BE2C (cell line): ENCODE data around the gene MCRS1.
"Not testable (repeated sequence)": the region's sequence is repeated elsewhere in the genome, so short reads cannot be mapped to it uniquely, and the experiment has no call there.

Source experiments
- DNase-seq: peaks from one replicate; pipeline ENCODE4 v3.0.0-alpha.2; 2020
- H3K27me3 ChIP-seq: fragments of 250-450 bp; sonication (Bioruptor Pico); 2 replicates; pipeline ENCODE4 v1.5.1; 2020; ENCODE audit warnings: mild to moderate bottlenecking
- H3K36me3 ChIP-seq: fragments of 250-450 bp; sonication (Bioruptor Pico); 2 replicates; pipeline ENCODE4 v1.5.1; 2020; ENCODE audit warnings: mild to moderate bottlenecking
- H3K4me1 ChIP-seq: fragments of 250-450 bp; sonication (Bioruptor Pico); 2 replicates; pipeline ENCODE4 v1.5.1; 2020
- H3K4me3 ChIP-seq: 2 replicates; pipeline ENCODE4 v1.5.1; 2011; ENCODE audit warnings: low read depth, low read length
- H3K9me3 ChIP-seq: fragments of 250-450 bp; sonication (Bioruptor Pico); 2 replicates; pipeline ENCODE4 v1.5.1; 2020
- TF ChIP-seq, protein P1 (sequence below): IDR thresholded peaks from 2 replicates; pipeline ENCODE4 v1.5.1; 2012; ENCODE audit warnings: mild to moderate bottlenecking, low read depth, low read length

The MCRS1 gene

DNA sequence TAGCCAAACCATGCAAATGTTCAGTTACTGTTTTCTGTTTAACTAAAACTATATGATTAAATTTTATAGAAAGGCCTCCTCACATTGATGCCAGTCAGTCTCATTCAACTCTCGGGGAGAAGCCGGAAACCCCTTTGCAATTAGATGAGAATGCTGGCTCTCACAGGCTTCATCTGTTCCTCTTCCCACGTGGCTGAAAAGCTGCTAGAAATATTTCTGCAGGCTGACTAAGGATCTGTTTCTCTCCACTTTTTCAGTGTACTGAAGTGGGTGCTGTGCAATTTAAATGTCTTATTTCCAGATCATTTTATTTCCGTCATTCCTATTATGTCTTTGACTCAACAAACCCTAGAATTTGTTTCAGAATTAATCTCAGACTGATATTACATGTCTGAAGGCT, 46.6 kb downstream of the MCRS1 start:
- H3K4me1 ChIP-seq, result no peaks in the 10 kb centered on the region
- TF ChIP-seq, protein P1, sequence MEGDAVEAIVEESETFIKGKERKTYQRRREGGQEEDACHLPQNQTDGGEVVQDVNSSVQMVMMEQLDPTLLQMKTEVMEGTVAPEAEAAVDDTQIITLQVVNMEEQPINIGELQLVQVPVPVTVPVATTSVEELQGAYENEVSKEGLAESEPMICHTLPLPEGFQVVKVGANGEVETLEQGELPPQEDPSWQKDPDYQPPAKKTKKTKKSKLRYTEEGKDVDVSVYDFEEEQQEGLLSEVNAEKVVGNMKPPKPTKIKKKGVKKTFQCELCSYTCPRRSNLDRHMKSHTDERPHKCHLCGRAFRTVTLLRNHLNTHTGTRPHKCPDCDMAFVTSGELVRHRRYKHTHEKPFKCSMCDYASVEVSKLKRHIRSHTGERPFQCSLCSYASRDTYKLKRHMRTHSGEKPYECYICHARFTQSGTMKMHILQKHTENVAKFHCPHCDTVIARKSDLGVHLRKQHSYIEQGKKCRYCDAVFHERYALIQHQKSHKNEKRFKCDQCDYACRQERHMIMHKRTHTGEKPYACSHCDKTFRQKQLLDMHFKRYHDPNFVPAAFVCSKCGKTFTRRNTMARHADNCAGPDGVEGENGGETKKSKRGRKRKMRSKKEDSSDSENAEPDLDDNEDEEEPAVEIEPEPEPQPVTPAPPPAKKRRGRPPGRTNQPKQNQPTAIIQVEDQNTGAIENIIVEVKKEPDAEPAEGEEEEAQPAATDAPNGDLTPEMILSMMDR, result no peak

GRCh38 chr12:49519574-49519936, 48.4 kb downstream of the MCRS1 start:
- no peak for DNase-seq
- TF ChIP-seq, protein P1, result no peak
- peaks cover 6% of the 10 kb centered on the region; the same call in 1 of the 2 replicates for H3K36me3 ChIP-seq
- H3K9me3 ChIP-seq, result no peaks in the 10 kb centered on the region
- no peaks in the 10 kb centered on the region for H3K4me1 ChIP-seq
- H3K4me3 ChIP-seq, result no peak overlapping the region
- H3K27me3 ChIP-seq, result no peaks in the 10 kb centered on the region

More for the DNA sequence above, 46.6 kb downstream of the MCRS1 start:
- Histone ChIP-seq H3K27me3 (no peaks in the 10 kb centered on the region), H3K36me3 (peaks cover 15% of the 10 kb centered on the region), H3K9me3 (no peaks in the 10 kb centered on the region), H3K4me3 (no peak overlapping the region)
- DNase-seq, result no peak

DNA sequence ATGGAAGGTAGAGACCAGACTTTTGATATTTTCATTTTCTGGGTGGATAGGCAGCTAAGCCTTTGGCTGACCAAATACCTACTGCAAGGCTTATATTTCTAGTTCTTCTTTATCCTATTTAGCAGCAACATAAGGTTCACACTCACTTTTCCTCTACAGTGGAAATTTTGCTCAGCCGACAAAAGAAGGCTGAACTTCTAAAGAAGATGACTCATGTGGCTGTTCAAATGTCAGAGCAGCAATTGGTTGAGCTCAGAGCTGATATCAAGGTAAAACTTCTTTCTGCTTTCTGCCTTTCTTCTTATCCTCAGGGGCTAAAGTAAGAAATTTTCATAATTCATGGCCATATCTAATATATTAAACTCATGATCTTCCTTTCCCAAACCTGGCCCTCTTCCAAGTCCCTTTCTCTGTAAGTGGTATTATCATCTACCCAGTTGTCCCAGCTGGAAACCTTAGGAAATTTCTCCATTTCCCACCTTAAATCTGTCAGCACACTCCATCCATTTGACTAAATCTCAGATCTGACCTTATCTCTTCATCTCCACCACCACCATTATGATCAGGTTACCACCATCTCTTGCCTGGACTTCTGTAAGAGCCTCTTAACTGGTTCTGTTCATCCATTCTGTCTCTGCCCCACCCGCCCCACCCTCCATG, 48.9 kb downstream of the MCRS1 start:
- no peaks in the 10 kb centered on the region for H3K9me3 ChIP-seq
- H3K36me3 ChIP-seq, result peaks cover 6% of the 10 kb centered on the region; the same call in 1 of the 2 replicates
- TF ChIP-seq, protein P1, result no peak
- DNase-seq, result no peak
- H3K27me3 ChIP-seq, result no peaks in the 10 kb centered on the region
- no peak overlapping the region for H3K4me3 ChIP-seq
- H3K4me1 ChIP-seq, result no peaks in the 10 kb centered on the region

DNA sequence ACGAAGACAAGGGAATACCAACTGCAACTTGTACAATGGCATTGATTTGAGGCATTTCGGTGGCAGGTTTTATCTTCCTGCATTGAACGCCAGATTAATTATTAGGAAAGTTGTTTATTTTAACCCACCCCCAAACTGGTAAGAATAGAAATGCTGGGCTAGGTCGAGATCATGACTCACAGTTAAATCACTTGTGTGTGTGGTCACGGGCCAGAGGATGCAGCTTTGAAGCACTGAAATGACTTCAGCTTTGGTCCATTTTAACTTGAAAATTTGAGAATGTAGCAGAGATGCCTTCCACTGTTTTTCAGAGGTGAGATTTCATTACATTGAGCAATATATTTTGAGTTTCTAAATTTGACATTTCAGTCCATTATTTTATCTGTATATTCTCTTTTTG, 52.7 kb downstream of the MCRS1 start:
- DNase-seq, result no peak
- TF ChIP-seq, protein P1, result no peak

GRCh38 chr12:49512546-49512945, 55.4 kb downstream of the MCRS1 start:
- Histone ChIP-seq H3K36me3 (no peaks in the 10 kb centered on the region), H3K9me3 (no peaks in the 10 kb centered on the region), H3K4me3 (no peak overlapping the region), H3K4me1 (no peaks in the 10 kb centered on the region; the same call in 1 of the 2 replicates), H3K27me3 (no peaks in the 10 kb centered on the region)
- TF ChIP-seq, protein P1, result no peak
- no peak for DNase-seq

More for the DNA sequence above, 52.7 kb downstream of the MCRS1 start:
- no peaks in the 10 kb centered on the region for H3K9me3 ChIP-seq
- no peaks in the 10 kb centered on the region; the same call in 1 of the 2 replicates for H3K4me1 ChIP-seq
- no peaks in the 10 kb centered on the region for H3K27me3 ChIP-seq
- no peaks in the 10 kb centered on the region for H3K36me3 ChIP-seq
- H3K4me3 ChIP-seq, result no peak overlapping the region

GRCh38 chr12:49511410-49511809, 56.5 kb downstream of the MCRS1 start:
- TF ChIP-seq, protein P1, result no peak
- no peaks in the 10 kb centered on the region for H3K36me3 ChIP-seq
- no peak overlapping the region for H3K4me3 ChIP-seq
- DNase-seq, result no peak
- no peaks in the 10 kb centered on the region for H3K9me3 ChIP-seq
- H3K4me1 ChIP-seq, result no peaks in the 10 kb centered on the region; the same call in 1 of the 2 replicates
- H3K27me3 ChIP-seq, result no peaks in the 10 kb centered on the region

DNA sequence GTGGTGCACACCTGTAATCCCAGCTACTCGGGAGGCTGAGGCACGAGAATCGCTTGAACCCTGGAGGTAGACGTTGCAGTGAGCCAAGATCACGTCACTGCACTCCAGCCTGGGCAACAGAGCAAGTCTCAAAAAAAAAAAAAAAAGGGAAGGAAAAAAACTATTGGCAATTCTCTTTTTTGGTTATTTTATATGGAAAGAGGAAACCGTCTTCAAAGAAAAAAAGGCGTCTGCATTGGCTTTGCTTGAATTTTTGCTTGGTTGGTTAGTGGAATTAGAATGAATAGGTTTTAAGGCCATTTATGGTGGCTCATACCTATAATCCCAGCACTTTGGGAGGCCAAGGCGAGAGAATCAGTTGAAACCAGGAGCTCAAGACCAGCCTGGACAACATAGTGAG, 58.3 kb downstream of the MCRS1 start:
- not testable (repeated sequence) for H3K4me3 ChIP-seq, H3K27me3 ChIP-seq, DNase-seq, H3K9me3 ChIP-seq, H3K4me1 ChIP-seq, H3K36me3 ChIP-seq
